Measurements from ENCODE around the gene CREBRF. TPM values are rescaled to one million over a fixed set of nuclear protein-coding genes. Genes with fewer than 3 reads are reported as not detected.

CREBRF gene
- total and polyA plus RNA-seq, 2 of the 8 experiments (the other 6 are each of a cell fraction or from before 2014, with no cell fraction given), result 1.2 to 4.7 TPM

GRCh38 chr5:173119719-173120118 lies 63.6 kb downstream of the CREBRF start:
- no peak overlapping the region for H3K14ac ChIP-seq (ENCODE audit: insufficient read length)
- ChIA-PET POLR2A (ENCODE audit: partially characterized antibody) (no interaction called here), CTCF (ENCODE audit: partially characterized antibody) (no interaction called here)
- no peak overlapping the region for H3K9ac ChIP-seq (replicated peaks in 1 of 4; ENCODE audit: extremely low read depth in 1 of 4, low read depth in 3 of 4, low read length in 3 of 4)
- H2BK20ac ChIP-seq (ENCODE audit: low read length), result no peak overlapping the region
- no peak overlapping the region for H2BK5ac ChIP-seq (ENCODE audit: low read depth, low read length)
- no peak overlapping the region for H3K27ac ChIP-seq (ENCODE audit: low read depth, low read length)
- H3K9me3 ChIP-seq (ENCODE audit: insufficient read depth in 2 of 2, low read depth in 1 of 2, low read length in 1 of 2), result no peaks in the 10 kb centered on the region
- H2AFZ ChIP-seq (ENCODE audit: low read length), result no peak overlapping the region
- no peak overlapping the region for H3K23ac ChIP-seq (ENCODE audit: insufficient read length)
- no peak overlapping the region for H2BK15ac ChIP-seq (ENCODE audit: low read length)
- no peaks in the 10 kb centered on the region for H4K20me1 ChIP-seq (replicated peaks in 1 of 2; ENCODE audit: control insufficient read depth in 1 of 2, insufficient read depth in 2 of 2, low read length in 2 of 2)
- no peak overlapping the region for H4K91ac ChIP-seq (replicated peaks; ENCODE audit: insufficient read length, low read length)
- no peaks in the 10 kb centered on the region for H3K27me3 ChIP-seq (replicated peaks in 1 of 4; ENCODE audit: control insufficient read depth in 3 of 4, extremely low read depth in 1 of 4, insufficient read depth in 3 of 4, low read length in 3 of 4)
- H3K79me2 ChIP-seq (ENCODE audit: control insufficient read depth in 1 of 2, insufficient read depth in 2 of 2, low read length in 2 of 2), result no peaks in the 10 kb centered on the region
- H3K79me1 ChIP-seq (ENCODE audit: low read depth, low read length), result no peaks in the 10 kb centered on the region
- H2BK12ac ChIP-seq (ENCODE audit: low read depth, low read length), result no peak overlapping the region
- FAIRE-seq, result no peak
- no peaks in the 10 kb centered on the region for H3K23me2 ChIP-seq (ENCODE audit: low read depth, low read length)
- no peak overlapping the region for H2AK5ac ChIP-seq (ENCODE audit: low read depth, low read length)
- H3K4me3 ChIP-seq (ENCODE audit: extremely low read depth in 1 of 4, insufficient read depth in 2 of 4, low read depth in 3 of 4, low read length in 4 of 4), result no peak overlapping the region
- DNase-seq (ENCODE audit: low read depth in 1 of 2, low spot score in 2 of 2), result no peak
- H3K4ac ChIP-seq (replicated peaks; ENCODE audit: insufficient read length, low read depth, low read length), result no peak overlapping the region
- H3K18ac ChIP-seq (ENCODE audit: extremely low read depth, low read length), result no peak overlapping the region
- no peak overlapping the region for H3K56ac ChIP-seq (replicated peaks; ENCODE audit: insufficient read length, low read depth, low read length)
- no peak overlapping the region for H4K5ac ChIP-seq (ENCODE audit: insufficient read length, low read depth, low read length)
- H2BK120ac ChIP-seq (replicated peaks; ENCODE audit: low read depth, low read length), result no peak overlapping the region
- WGBS, 2 experiments (ENCODE audit: extremely low coverage in 1 of 2, insufficient coverage in 1 of 2, insufficient read length in 1 of 2, insufficient replicate concordance in 2 of 2, low coverage in 1 of 2, low lambda C conversion rate in 2 of 2, missing lambda C conversion rate in 1 of 2), result 74% methylated on average over 1 of the region's 1 CpG; no CpG with 5 or more reads in 1 of the 2 experiments
- no peak overlapping the region for H3K4me2 ChIP-seq (ENCODE audit: insufficient read depth in 1 of 2, low read depth in 2 of 2, low read length in 2 of 2)
- no peaks in the 10 kb centered on the region for H3K4me1 ChIP-seq (replicated peaks in 1 of 4; ENCODE audit: control insufficient read depth in 3 of 4, insufficient read depth in 4 of 4, low read length in 3 of 4)
- H4K8ac ChIP-seq (ENCODE audit: extremely low read depth, insufficient read depth, low read length), result no peak overlapping the region
- H3K36me3 ChIP-seq (ENCODE audit: control insufficient read depth in 2 of 4, insufficient read depth in 4 of 4, low read length in 3 of 4), result no peaks in the 10 kb centered on the region
- TF ChIP-seq SIRT6 (IDR thresholded peaks at IDR 0.05; ENCODE audit: low read length) (no peak), CTCF (IDR thresholded peaks at IDR 0.05; ENCODE audit: control extremely low read depth in 1 of 3, insufficient read depth in 1 of 3, low read depth in 1 of 3, low read length in 3 of 3) (no peak), MAX (IDR thresholded peaks at IDR 0.05) (no peak), RNF2 (IDR thresholded peaks at IDR 0.05; ENCODE audit: borderline replicate concordance, low read depth, low read length, missing control alignments, poor library complexity, severe bottlenecking) (no peak), TAF1 (IDR thresholded peaks at IDR 0.05; ENCODE audit: low read depth, low read length) (no peak), BACH1 (IDR thresholded peaks at IDR 0.05; ENCODE audit: low read length) (no peak), RAD21 (IDR thresholded peaks at IDR 0.05 in 1 of 2, conservative IDR thresholded peaks at IDR 0.05 in 1 of 2; ENCODE audit: low read depth in 2 of 2, low read length in 2 of 2) (no peak), TEAD4 (IDR thresholded peaks at IDR 0.05; ENCODE audit: low read depth, low read length) (no peak), ASH2L (IDR thresholded peaks at IDR 0.05; ENCODE audit: low read length) (no peak), BCL11A (IDR thresholded peaks at IDR 0.05; ENCODE audit: low read depth in 2 of 2, low read length in 2 of 2) (no peak), CTBP2 (IDR thresholded peaks at IDR 0.05; ENCODE audit: borderline replicate concordance, insufficient read depth, insufficient read length, low read length) (no peak), ZNF274 (IDR thresholded peaks at IDR 0.05; ENCODE audit: borderline replicate concordance, extremely low read depth, low read length) (no peak)

All from H1 (cell line).